TTC549 (cell line): ENCODE measurements around the gene MME.
"Not testable (repeated sequence)": the region's sequence is repeated elsewhere in the genome, so short reads cannot be mapped to it uniquely, and the experiment has no call there.

Experiments
- FAIRE-seq: peaks from 2 replicates; lab custom pipeline; 2012; peaks lifted over from hg19 to GRCh38; lab: Jason Lieb, UNC

The MME gene

GRCh38 chr3:155194973-155195957 is 115.1 kb downstream of the MME start:
- FAIRE-seq = no peak

DNA sequence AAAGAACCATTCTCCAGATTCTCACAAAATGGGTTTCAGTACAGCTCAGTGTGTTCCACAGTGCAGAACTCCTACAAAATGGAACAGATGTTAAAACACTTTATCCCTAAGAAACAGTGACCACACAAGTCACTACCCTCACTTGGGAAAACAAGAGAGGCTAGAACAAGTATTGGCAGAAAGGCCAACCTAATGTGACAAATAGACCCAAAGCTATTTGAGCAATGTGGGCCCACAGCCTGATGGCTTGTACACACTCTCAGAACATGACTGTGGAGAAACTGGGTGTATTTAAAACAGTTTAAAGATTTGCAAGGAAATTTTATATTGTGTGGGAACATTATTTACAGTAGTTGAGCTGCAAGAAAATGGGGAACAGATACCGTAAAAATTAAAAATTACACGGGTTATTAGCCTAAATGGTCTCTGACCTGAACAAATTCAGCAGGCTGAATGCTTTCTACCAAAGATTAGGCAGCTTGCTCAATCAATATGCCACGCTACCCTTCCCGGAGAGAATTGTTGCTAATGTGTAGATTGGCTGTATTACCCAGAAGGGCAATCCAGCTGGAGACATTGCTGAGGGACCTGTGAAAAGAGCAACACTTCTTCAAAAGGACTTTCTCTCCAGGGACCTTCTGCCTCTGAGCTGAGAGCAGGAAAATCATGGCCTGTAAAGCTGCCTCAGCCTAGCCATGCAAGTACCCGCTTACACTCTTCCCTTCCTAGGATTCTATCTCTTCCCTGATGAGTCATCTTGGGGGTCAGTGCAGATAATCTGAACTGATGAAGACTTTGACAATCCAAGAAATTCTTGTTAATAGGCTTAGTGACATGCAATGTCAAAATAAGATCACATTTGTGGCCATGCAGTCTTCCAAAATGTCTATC is 116.3 kb downstream of the MME start:
- no peak for FAIRE-seq

GRCh38 chr3:155197786-155198185 is 117.7 kb downstream of the MME start:
- no peak for FAIRE-seq

DNA sequence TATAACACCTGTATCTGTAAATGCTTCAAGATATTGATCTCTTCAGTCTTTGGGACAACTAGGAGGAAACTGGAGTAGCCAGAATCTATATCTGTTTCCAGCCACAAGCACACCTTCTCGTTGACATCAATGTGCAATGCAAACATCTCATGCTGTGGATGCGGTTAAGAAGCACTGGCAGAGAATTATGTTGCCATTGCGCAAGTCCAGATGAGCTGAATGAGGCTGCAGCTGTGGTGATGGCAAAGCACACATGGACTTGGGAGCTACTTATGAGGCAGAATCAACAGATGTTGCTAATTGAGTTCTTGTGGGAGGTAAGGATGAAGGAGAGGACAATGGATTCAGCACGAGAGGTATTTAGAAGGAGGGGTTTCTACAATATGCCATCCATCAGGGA is 122.5 kb downstream of the MME start:
- no peak for FAIRE-seq

DNA sequence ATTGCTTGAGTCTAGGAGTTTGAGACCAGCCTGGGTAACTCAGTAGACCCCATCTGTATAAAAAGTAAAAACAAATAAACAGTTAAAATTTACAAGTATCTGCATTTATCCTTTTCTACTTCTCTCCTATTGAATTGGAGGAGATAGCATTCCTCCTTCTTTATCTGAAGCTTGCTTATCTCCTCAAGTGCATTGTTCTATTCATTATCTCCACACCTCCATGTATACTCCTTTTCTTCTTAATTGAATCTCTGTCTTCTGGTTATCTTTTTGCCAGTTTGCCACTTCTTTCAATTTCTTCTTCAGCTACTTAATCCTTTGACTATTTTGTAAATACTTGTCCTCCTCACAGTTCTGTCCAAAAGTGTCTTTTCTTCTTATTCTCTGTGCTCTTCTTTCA is 124.7 kb downstream of the MME start:
- FAIRE-seq = no peak

GRCh38 chr3:155208183-155208800 is 128.2 kb downstream of the MME start:
- no peak for FAIRE-seq

DNA sequence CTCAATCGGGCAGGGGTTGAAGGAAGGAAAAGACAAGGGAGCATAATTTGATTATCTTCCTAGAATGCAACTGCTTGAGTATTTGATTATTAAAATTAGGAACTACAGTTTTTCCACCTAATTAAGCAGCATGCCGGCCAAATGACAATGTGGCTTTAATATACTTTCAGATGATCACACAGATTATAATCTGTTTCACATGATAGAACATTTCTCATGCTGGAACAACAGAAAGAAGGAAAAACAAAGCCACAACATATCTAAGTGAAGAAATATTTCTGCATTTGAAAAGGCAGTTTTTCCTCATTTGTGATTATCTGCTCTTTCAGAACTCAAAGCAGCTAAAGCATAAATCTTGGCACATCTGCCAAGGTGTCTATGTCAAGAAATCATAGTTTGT is 130.6 kb downstream of the MME start:
- no peak for FAIRE-seq

DNA sequence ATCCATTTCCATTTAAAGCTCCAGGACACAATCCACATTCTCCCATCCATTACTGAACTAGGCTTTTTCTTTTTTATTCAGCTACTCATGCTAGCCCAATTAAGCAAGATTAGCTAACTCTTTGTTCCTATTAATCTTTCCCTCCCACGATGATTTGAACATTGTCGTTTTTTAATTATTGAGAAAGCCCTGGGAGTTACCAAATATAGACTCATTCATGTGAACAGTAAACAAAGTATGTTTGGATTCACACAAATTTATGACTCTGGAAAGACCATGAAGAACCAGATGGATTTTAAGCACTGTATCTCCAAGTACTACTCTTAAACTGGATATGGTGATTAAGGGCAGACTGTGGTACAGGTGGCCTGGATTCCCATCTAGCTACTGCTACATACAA is 131.1 kb downstream of the MME start:
- FAIRE-seq = no peak

GRCh38 chr3:155211940-155212339 is 131.8 kb downstream of the MME start:
- FAIRE-seq = no peak

DNA sequence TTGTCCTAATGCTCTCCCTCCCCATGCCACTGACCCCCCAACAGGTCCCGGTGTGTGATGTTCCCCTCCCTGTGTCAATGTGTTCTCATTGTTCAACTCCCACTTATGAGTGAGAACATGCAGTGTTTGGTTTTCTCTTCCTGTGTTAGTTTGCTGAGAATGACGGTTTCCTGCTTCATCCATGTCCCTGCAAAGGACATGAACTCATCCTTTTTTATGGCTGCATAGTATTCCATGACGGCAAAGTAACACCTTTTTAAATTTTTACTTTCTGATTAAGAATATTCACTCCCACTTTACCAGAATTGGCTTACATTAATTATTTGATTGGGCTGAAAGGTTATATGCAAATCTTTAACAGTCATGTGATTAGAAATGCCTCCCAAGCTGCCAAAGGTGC is 135.9 kb downstream of the MME start:
- not testable (repeated sequence) for FAIRE-seq

DNA sequence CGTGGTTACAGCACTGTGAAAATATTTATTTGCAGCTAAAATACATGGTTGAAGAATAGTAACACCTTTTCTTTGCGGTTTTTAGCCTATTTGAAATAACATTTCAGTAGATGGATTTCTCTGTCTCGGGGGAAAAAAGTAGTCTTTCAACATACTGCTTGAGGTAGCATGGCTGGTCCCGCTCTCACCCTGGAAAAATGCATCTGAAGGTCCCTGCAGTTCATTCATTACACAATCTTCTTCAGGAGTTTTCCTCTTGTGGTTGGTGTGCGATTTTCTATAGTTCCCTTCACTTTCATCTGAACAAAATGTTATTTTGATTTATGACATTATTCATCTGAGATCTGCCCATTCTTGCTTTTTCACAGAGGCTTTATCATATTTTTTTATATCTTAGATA is 137.5 kb downstream of the MME start:
- FAIRE-seq = no peak

DNA sequence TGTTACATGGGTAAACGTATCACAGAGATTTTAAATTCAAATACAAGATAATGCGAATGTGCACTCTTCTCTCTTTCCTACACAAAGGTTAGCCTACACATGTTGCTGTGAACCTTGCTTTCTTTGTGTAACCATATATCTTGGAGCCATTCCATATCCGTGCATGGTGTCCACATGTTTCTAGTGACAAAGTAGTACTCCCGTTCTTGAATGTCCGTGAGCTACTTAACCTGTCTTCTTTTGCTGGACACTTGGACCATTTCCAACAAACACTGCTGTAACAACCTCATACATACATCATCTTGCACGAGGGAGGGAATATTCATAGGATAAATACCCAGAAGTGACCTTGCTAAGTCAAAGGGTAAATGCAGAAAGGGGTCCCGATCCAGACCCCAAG is 138.3 kb downstream of the MME start:
- FAIRE-seq = no peak

GRCh38 chr3:155219106-155219505 is 139.0 kb downstream of the MME start:
- FAIRE-seq = no peak

GRCh38 chr3:155225417-155225816 is 145.3 kb downstream of the MME start:
- no peak for FAIRE-seq

GRCh38 chr3:155227141-155227540 is 147.0 kb downstream of the MME start:
- FAIRE-seq = no peak

DNA sequence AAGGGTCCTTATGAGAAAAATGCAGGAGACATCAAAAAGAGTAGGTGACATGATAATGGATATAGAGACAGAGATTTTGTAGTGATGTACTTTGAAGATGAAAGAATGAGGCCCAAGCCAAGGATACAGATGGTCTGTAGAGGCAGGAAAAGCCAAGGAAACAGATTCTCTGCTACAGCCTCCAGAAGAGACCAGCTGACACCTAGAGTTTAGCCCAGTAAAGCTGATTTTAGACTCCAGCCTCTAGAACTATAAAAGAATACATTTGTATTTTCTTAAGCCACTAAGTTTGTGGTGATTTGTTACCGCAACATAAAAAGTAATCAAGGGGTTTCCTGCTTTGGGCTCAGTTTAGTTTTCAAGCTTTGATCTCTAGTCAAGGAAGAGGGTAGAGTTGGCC is 148.6 kb downstream of the MME start:
- no peak for FAIRE-seq

DNA sequence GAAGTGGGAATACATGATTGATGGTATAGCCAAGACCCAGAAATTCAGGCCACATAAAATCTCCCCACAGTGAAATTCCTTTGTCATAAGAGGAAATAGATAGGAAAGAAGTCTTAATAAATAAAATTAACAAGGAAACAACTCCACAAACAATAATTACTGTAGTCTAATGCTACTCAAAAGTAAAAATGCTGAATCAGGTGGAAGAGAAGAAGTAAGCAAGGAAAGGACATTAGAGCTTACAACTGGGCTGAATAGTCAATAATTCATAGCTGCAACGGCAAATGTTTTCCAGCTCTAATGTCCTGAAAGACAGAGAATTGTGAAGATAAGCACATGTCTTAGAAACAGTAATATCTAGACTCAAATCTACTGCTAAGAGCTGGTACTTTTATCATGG is 149.0 kb downstream of the MME start:
- FAIRE-seq = no peak

DNA sequence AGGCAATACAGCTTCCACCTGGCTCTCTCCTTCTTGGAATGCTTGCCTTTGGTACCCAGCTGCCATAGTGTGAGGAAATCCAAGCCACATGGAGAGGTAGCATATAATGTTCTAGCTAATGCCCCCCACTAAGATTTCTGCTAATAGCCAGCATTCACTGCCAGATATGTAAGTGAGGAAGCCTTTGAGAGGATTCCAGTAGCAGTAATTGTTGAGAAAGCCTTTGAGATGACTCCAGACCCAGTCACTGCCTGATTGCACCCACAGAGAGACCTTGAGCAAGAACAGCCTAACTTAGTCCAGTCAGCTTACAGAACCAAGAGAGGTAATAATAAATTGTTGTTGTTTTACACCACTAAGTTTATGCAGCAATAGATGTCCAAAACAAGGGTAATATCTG is 150.3 kb downstream of the MME start:
- FAIRE-seq = no peak

DNA sequence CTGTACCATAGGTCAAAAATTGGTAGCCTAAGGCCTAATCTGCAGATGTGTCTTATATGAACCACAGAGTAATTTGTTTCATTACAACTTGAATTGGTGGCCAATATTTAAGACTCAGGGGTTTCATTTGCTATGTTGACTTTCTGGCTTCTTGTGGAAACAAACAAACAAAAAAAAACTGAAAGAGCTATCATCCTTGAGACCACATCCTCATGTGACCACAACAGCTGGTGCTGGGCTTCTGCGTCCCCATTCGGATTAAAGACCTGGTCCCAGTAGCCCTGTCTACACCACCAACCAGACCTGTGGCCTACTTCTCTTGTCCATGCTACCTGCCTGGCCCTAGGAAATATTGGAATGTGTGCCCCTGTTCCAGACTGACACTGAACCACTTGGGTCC is 151.7 kb downstream of the MME start:
- FAIRE-seq = no peak

- no peak for FAIRE-seq
Observed at GRCh38 chr3:155232605-155233004, 152.5 kb downstream of the MME start.

GRCh38 chr3:155233213-155233612 is 153.1 kb downstream of the MME start:
- FAIRE-seq = no peak
